Measurements from ENCODE around the gene HTR7.
"Not testable (repeated sequence)": the region's sequence is repeated elsewhere in the genome, so short reads cannot be mapped to it uniquely, and the experiment has no call there.

The HTR7 gene

DNA sequence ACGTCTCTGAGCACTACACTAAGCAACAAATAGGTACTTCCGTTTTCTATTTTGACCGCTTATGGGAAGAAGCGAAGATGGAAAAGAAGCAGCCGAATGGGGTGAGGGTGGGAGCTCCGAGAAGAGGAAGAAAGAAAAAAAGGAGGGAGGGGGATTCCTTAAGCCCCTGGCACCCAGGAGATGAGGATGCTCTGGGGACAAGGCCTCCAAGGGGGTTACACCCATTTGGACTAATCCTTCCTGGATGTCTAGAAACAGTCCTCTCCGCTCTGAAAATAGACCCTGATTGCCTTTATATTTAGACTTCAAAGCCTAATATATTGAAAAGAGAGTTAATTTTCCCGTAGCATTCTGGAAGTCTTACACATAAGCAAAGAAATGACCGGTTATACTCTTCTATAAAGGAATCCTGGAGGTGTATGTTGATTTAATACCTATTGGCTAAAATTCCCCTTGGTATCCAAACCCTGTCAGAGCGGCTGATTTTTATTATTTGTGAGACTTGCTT is 676 bp upstream of the HTR7 start:
- ATAC-seq (no peak), DNase-seq (no peak)

DNA sequence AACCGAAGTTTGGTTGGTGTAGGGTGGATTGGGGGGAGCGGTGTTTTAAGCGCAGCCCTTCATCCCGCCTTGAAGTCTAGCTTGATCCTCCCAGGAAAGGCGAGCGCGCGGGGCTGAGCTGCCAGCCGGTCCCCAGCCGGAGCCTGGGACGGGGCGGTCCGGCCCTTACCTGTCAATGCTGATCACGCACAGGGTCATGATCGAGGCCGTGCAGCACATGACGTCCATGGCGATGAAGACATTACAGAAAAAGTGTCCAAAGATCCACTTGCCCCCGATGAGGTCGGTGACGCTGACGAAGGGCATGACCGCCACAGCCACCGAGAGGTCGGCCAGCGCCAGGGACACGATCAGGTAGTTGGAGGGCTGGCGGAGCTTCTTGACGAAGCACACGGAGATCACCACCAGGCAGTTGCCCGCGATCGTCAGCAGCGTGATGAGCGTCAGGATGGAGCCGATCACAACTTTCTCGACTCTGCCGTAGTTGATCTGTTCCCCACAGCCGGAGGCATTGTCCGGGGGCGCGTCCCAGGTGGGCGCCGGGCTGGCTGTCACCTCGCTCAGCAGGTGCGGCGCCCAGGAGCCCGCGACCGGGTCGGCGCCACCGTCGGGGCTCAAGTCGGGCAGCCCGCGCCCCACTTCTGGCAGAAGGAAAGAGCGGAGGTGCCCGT is 740 bp downstream of the HTR7 start:
- ATAC-seq, result peak; percentile 14
- DNase-seq, result peak; percentile 11

DNA sequence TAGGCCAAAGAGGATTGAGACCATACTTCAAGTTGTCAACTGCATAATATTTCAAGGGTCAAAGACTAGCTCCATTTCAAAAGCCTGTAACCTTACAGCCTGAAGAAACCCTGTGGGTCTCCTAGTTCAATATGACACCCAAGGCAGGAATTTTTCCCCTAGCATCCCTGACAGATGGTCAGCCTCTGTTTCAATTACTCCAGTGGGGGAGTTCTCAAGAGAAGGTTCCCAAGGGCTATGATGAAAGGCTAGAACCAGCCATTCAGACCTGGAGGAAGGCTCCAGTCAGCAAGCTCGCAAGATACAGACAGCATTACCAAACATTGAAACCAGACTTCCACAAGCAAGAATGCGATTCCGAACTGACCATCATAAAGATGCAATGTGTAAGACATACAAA is 1.6 kb downstream of the HTR7 start:
- ATAC-seq, result no peak
- DNase-seq, result no peak

DNA sequence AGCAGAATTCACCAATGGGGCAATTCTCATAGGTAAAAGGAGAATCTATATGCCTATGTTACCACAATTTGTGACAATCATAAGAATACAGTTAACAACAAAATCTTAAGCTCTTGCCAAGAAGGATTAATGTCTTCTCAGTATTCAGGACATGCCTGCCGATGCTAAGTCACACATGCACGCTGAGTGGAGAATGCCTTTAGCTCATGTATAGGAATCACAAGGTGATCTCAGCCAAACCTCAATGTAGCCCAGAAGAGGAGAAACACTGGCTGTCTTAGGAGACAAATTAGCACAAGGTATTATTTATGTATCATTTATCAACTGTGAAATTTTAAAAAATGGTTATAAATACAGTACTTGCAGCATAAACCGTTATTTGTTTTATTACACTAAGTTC is 2.7 kb downstream of the HTR7 start:
- DNase-seq (no peak), ATAC-seq (no peak)

DNA sequence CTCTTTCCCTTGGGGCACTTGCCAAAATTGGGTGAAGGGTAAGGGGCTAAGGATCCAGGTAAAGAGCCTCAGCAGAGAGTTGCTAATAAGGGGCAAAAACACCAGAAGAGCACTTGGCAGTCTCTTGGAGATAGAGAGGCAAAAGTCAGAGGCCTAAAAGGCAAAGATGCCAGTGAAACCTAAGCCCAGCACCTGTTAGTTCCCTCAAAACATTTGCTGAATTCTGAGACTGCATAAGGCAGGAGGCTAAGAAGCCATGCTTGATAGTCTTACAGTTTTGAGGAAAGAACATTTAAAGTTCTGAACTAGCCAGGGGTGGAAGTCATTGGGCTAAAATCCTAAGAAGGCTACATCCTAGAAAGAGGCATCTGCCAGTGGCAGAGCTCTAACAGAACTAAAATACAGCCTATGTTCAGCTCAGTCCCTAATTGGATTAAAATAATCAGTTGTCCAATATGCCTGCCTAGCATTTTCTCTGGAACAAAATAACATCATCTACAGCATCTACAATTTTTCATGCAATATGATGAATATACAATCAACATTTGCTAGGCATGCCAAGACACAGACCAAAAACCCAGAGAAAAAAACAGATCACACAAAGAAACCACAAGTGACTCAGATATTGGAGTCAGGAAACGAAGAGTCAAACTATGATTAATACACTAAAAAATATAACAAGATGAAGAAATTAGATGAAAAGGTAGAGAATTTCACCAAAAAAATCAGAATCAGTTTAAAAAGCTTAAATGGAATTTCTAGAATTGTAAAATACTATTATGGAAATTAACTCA is 7.7 kb downstream of the HTR7 start:
- no peak for ATAC-seq
- DNase-seq, result no peak

DNA sequence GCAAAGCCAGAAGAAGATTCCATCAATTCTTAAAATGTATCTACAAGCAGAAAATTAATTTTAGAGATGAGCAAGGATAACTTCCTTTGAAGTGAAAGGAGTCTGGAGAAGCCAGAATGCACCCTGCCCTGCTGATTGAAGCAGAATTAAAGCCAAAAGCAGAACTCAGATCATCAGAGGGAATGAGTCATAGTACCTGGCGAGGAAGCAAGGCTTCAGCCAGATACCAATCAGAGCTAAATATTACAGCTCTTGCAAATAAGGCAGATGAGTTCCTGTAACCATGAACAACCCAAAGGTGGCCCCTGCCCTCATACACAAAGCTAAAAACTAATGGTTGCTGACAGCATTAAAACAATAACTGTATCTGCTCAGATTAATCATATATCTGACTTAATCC is 10.4 kb downstream of the HTR7 start:
- no peak for ATAC-seq
- DNase-seq, result no peak

DNA sequence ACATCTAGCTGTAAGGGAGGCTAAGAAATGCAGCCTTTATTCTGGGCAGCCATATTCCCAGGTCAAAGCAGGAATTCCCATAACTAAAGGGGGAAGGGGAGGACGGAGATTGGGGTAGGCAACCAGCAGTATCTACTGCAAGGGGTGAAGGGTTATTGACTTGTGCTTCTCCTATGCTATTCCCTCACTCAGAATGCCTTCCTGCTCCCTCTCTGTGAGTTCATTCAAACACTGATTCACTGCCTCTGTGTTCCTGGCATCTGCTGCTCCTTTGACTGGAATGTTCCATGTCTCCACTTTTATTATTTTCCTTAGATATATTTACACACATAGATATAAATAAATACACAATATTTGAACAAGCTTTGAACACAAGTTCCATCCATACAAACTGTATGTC is 11.1 kb downstream of the HTR7 start:
- DNase-seq (no peak), ATAC-seq (no peak)

DNA sequence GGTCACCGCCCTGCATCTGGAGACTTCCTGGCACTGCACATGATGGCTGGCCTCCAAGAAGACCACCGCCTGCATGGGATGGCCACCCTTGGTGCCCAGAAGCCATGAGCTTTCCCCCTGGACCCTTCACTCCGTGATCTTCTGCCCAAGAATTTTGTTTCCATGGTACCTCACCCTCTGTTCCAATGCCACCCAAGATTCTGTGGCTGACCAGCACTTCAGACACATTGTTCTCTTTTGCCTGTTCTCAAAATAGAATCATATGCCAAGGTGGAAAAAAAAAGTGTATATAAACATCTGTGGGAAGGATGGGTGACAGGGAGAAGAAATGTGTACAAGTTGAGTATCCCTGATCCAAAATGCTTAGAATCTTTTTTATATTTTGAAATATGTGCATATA is 12.1 kb downstream of the HTR7 start:
- ATAC-seq (no peak), DNase-seq (no peak)

DNA sequence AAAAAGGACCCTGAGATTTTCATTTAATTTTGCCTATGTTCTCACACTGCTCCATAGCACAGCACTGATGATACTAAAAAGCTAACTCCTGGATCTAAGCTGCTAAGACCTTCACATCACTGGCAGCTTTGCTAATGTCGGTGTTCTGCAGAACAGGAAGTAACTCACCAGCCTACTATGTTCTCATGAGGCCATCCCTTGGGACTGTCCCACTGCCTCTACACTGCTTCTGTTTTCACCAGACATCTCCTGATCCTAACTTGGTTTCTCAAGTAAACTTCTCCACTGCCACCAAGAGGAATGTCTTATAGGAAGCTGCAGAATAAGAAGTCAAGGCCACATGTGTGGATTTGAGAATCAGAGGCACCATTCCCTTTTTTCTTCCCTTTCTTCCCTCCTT is 15.1 kb downstream of the HTR7 start:
- DNase-seq (no peak), ATAC-seq (no peak)

DNA sequence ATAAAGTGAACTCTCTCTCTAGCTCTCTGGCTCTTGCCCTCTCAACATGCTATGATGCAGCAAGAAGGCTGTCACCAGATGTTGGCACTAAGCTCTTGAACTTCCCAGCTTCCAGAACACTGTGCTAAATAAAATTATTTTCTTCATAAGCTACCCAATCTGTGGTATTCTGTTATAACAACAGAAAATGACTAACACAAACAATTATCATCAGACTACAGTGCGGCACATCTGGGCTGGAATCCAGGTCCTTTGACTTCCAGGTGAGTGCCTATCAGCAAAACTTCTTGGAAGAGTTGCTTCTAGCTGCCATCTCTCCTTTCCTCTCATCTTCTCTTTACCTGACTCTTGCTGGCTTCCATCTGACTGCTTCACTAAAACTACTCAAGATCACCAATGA is 20.4 kb downstream of the HTR7 start:
- DNase-seq, result no peak

DNA sequence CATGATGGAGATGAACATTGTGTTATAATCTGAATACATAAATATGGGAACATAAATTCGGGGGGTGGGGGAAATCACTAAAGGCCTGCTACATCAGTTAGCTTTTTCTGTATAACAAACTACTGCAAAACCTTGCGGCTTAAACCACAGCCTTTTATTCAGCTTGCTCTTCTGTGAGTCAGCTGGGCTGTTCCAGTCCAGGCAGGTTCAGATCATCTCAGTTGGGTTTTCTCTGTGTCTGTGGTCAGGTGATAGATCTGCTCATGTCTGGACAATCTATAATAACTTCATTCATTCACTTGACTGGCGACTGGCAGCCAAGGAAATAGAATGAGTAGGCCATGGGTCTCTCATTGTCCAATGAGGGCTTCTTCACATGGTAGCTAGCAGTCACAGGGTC is 23.5 kb downstream of the HTR7 start:
- DNase-seq (no peak), ATAC-seq (no peak)

More for the DNA sequence above, 20.4 kb downstream of the HTR7 start:
- no peak for ATAC-seq

DNA sequence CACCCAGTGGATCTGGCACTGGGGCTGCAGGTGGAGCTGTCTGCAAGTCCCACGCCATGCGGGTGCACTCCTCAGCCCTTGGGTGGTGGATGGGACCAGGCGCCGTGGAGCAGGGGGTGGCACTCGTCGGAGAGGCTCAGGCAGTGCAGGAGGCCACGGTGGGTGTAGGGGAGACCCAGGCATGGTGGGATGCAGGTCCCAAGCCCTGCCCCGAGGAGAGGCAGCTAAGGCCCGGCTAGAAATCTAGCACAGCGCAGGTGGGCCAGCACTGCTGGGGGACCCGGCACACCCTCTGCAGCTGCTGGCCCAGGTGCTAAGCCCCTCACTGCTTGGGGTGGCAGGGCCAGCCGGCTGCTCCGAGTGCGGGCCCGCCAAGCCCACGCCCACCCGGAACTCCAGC is 25.7 kb downstream of the HTR7 start:
- DNase-seq (no peak), ATAC-seq (no peak)

DNA sequence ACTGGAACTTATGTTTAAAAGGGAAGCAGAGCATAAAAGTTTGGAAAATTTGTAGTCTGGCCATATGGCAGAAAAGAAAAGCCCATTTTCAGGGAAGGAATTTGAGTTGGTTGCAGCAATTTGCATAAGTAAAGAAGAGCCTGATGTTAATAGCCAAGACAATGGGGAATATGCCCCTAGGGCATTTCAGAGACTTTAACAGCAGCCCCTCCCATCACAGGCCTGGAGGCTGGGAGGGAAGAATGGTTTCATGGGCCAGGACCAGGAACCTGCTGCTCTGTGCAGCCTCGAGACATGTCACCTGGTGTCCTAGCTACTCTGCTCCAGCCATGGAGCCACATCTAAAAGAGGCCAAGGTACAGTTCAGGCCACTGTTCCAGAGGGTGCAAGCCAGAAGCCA is 35.3 kb downstream of the HTR7 start:
- no peak for ATAC-seq

DNA sequence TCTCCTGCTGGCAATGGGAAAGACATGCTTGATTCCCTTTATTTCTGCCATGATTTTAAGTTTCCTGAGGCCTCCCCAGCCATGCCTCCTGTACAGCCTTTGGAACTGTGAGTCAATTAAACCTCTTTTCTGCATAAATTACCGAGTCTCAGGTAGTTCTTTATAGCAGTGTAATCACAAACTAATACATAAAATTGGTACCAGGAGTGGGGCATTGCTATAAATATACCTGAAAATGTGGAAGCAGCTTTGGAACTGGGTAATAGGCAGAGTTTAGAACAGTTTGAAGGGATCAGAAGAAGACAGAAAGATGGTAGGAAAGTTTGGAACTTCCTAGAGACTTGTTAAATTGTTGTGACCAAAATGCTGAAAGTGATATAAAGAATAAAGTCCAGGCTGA is 36.0 kb downstream of the HTR7 start:
- not testable (repeated sequence) for DNase-seq, ATAC-seq

More for the DNA sequence above, 35.3 kb downstream of the HTR7 start:
- no peak for DNase-seq

DNA sequence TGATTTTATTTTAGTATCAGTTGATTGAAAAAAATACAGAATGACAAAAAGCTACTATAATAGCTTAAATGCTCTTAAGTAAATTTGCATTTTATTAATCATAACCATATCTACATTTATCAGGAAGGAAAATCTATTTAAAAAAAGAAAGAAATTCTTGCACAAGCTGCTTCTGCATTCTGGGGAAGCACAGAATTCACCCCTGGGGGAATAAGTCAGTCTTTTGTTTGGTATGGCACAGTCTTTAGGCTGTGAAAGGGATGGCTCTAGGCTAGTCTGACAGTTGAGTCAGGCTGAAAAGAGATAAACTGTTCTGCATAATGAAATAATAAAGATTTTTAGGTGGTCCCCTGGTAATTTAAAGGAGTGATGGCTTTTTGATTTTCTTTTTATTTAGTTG is 37.9 kb downstream of the HTR7 start:
- ATAC-seq (no peak), DNase-seq (no peak)

DNA sequence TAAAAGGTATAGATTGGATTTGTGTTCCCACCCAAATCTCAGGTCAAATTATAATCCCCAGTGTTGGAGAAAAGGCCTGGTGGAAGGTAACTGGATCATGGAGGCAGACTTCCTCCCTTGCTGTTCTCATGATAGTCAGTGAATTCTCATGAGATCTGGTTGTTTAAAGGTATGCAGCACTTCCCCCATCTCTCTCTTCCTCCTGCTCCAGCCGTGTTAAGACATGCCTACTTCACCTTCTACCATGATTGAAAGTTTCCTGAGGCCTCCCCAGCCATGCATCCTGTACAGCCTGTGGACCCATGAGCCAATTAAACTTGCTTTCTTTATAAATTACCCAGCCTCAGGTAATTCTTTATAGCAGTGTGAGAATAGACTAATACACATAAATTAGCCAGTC is 39.1 kb downstream of the HTR7 start:
- DNase-seq, result no peak
- ATAC-seq, result no peak

DNA sequence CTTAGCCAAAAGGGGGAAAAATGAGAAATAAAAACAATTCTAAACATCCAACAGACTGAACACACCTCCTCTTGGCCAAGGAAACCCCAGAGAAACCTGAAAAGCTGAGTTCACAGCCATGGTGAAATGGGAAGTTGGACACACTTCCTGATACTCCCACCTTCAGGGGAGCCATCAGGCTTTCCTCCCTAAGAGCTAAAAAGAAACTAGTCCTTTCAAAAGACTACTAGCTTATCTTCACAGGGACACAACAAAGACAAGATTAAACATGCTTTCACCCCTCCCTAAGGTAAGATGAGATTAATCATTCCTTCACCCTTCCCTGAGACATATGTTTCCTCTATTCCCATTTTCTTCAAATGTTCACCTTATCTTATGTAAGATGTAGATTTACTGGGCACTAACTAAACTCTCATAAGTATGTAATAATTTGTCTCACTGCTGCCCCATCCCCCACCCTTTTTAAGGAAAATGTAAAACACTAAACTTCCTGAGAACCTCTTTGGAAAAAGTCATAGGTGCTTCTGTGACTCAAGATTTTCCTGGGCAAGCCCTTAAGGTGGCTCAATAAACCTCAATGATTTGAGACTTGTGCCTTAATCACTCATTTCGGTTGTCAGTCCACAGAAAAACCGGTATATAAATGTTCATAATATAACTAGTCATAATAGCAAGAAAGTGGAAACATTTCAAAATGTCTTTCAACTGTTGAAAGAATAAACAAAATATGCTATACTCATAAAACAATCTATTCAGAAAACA is 40.5 kb downstream of the HTR7 start:
- ATAC-seq (no peak), DNase-seq (no peak)

DNA sequence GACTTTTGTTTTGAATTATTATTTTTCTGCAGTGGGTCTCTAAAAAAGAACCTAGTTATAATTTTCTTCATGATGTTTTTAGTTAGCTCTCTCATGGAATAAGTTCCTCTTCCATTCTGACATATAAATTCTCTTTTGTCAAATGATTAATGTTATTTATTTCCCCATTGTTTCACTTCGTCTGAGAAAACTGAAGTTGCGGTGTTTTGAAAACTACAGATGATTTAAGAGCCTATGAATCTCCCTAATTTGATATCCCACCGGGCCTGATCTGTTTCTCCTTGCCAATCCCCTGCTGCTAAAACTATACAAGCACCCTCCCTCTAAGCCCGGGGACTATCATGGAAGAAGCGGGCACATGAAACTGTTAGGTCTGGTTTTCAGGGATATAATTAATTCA is 41.4 kb downstream of the HTR7 start:
- ATAC-seq (no peak), DNase-seq (no peak)

DNA sequence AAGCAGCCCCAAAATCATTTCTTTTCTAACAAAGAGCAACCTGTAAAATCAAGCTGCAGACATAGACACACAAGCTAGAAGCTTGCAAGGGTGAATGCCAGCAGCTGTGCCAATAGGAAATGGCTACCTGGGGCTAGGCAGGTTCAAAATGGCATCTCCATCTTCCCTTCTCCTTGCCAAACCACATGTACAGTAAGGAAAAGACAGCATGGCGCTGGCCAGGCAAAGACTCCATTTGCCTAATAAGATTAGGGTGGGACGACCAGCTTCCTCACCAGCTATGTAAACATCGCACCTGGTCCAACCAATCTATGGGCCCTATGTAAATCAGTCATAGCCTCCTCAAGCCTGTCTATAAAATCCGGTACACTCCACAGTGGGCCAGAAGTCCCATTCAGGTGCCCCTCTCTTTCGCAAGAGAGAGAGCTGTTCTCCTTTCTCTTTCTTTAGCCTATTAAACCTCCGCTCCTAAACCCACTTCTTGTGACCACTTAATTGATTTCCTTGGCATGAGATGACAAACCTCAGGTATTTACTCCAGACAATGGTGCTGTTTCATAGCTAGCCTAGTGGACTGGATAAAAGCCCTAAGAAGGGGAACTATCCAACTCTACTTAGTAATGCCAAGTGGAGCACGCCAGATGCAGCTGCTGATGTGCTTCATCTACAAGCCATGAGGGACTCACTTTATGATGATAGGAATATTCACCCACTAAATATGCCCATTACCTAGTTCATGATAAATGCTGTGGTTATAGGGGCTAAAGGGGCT is 44.1 kb downstream of the HTR7 start:
- DNase-seq (no peak), ATAC-seq (no peak)

DNA sequence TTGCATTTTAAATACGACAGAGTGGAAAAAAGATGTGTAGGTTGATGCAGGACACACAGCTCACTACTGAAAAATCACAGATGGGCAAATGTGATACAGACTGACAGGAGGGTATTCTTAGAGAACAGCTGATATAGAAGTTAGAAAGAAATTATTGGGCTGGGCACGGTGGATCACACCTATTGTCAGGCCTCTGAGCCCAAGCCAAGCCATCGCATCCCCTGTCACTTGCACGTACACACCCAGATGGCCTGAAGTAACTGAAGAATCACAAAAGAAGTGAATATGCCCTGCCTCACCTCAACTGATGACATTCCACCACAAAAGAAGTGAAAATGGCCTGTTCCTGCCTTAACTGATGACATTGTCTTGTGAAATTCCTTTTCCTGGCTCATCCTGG is 50.7 kb downstream of the HTR7 start:
- DNase-seq, ATAC-seq: not testable (repeated sequence)

DNA sequence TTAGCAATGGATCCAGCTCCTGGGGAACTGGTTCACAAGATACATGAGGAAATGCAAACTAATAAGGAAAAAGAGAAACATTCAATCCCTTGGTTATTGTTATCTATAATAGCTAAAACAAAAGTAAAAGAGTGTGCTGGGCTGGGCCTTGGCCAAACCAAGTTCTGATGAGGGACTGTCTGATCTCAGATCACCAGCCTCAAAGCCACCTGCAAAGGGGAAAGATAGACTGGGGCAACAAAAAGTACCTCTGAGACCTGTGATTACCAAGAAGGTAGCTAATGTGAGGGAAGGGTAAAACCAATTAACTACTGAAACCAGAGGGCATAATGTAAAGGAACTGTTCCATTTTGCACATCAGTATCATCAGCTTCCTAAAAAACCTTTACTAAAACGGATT is 51.2 kb downstream of the HTR7 start:
- ATAC-seq, result no peak
- no peak for DNase-seq

DNA sequence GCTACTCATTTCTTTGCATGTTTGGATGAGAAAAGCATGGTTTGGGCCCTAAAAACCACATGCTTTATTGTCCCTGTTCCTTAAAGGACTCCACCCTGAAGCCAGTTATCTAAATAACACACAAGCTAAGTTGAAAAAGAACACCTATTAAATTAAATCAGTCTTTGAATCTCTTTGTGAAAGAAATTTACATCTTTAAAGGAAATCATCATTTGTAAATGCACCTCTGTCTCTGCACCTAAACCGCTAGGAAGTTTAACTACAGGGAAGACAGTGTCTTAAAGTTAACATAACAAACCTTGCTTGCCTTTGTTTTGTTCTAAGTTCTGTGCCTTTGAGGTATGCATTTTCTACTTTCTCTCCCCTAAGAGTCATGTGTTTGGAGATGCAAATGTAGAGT is 52.6 kb downstream of the HTR7 start:
- ATAC-seq, result no peak

More for the DNA sequence above, 52.6 kb downstream of the HTR7 start:
- DNase-seq, result no peak

All from stimulated activated naive CD8-positive, alpha-beta T cell treated with anti-CD3 and anti-CD28 coated beads, Interleukin-15, Interleukin-2, amounts not matched to agents 100 U/mL and 50 U/mL, for 24 hours (primary cell).